Upper lobe of right lung (tissue), 1 donor: Measurements from ENCODE around the gene TMEM52B. TPM values are rescaled to one million over a fixed set of nuclear protein-coding genes. Genes with fewer than 3 reads are reported as not detected.
"Not testable (repeated sequence)": the region's sequence is repeated elsewhere in the genome, so short reads cannot be mapped to it uniquely, and the experiment has no call there.

ENCODE experiments used
- ATAC-seq: fragments of 200-7000 bp; cut with Tn5 transposase; one replicate; pipeline ENCODE4 v1.9.1; 2020; ENCODE audit warnings: mild to moderate bottlenecking, moderate library complexity
- DNase-seq: peaks from one replicate; pipeline ENCODE4 v3.0.0-alpha.2; 2020
- H3K27ac ChIP-seq: fragments of 200-600 bp; one replicate; pipeline ENCODE4 v1.8.0; 2022
- H3K27me3 ChIP-seq: fragments of 200-600 bp; one replicate; pipeline ENCODE4 v1.8.0; 2022; ENCODE audit warnings: mild to moderate bottlenecking
- H3K36me3 ChIP-seq: fragments of 200-600 bp; one replicate; pipeline ENCODE4 v1.8.0; 2022
- H3K4me1 ChIP-seq: fragments of 200-600 bp; one replicate; pipeline ENCODE4 v1.8.0; 2022
- H3K4me3 ChIP-seq: fragments of 200-600 bp; one replicate; pipeline ENCODE4 v1.8.0; 2022; ENCODE audit warnings: mild to moderate bottlenecking
- H3K9me3 ChIP-seq: fragments of 200-600 bp; one replicate; pipeline ENCODE4 v1.8.0; 2022
- CTCF ChIP-seq: fragments of 200-600 bp; IDR thresholded peaks from one replicate; pipeline ENCODE4 v1.8.0; 2022; ENCODE audit warnings: antibody characterized with exemption
- intact Hi-C: fragments of 100-400 bp; cut with DNase I; formaldehyde crosslinking; loops from one replicate; pipeline ENCODE4 v1.11.0; 2022
- total RNA-seq: library from RNA; stranded (reverse); fragmentation: NEBNext Ultra II Directional; extraction: Animal tissue kit (Norgen Biotek cat#: 25700); gene quantifications from one replicate; pipeline ENCODE4 v1.2.1, GENCODE V29; 2021
- donor health status: DM: no; HTN: yes; CAD: no; lungs with severe emphysema.

The TMEM52B gene
- total RNA-seq, 1 donor from 2014 or later, result 2.3 TPM

DNA sequence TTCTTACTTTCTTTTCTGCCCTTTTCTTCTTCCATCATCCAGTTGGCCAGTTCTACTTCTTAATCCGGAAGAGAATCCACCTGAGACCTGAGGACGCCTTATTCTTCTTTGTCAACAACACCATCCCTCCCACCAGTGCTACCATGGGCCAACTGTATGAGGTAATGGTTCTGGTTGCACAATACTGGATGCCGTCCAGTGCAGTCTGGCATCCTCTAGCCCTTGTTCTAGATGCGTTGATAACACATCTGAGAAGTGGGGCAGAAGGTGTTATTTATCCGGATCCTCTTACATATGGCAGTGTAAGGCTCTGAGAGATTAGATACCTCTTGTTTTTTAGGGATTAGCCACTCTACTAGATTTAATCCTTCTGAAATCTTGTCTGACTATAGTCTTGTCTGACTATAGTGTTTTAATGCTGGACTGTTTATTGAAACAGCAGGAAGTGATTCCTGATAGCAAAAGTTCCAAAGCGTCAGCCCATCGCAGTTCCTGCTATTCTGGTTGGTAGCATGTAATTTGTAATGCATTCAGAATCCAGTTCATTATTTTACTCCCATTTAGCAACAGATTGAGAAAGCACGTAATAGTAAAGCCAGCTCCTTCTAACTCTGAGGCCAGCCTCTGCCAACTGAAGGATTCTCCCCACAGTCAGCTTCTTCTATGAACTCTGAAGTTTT, 41.7 kb downstream of the TMEM52B start:
- ATAC-seq (peak; percentile 92), DNase-seq (no peak)
- H3K4me3 ChIP-seq, result no peak overlapping the region
- intact Hi-C loops, result no loop called here
- H3K9me3 ChIP-seq, result no peaks in the 10 kb centered on the region
- peaks cover 25% of the 10 kb centered on the region for H3K4me1 ChIP-seq
- H3K27ac ChIP-seq, result peak overlapping the region; percentile 63
- H3K27me3 ChIP-seq, result no peaks in the 10 kb centered on the region
- peaks cover 71% of the 10 kb centered on the region for H3K36me3 ChIP-seq
- no peak for TF ChIP-seq CTCF

- Histone ChIP-seq H3K27me3 (no peaks in the 10 kb centered on the region), H3K27ac (no peak overlapping the region), H3K4me3 (no peak overlapping the region), H3K9me3 (no peaks in the 10 kb centered on the region), H3K36me3 (peaks cover 71% of the 10 kb centered on the region), H3K4me1 (peaks cover 21% of the 10 kb centered on the region)
- no peak for DNase-seq
- ATAC-seq, result no peak
- TF ChIP-seq CTCF, result no peak
- intact Hi-C loops, result no loop called here
These were observed 43.0 kb downstream of the TMEM52B start for GRCh38 chr12:10221846-10222245.

GRCh38 chr12:10223208-10223607, 44.4 kb downstream of the TMEM52B start:
- ATAC-seq (no peak), DNase-seq (no peak)
- peaks cover 13% of the 10 kb centered on the region for H3K4me1 ChIP-seq
- no peak overlapping the region for H3K27ac ChIP-seq
- intact Hi-C loops, result no loop called here
- H3K4me3 ChIP-seq, result no peak overlapping the region
- TF ChIP-seq CTCF, result no peak
- no peaks in the 10 kb centered on the region for H3K27me3 ChIP-seq
- H3K36me3 ChIP-seq, result peaks cover 59% of the 10 kb centered on the region
- no peaks in the 10 kb centered on the region for H3K9me3 ChIP-seq

- H3K9me3 ChIP-seq, DNase-seq, ATAC-seq, H3K4me1 ChIP-seq, H3K4me3 ChIP-seq, H3K27me3 ChIP-seq, intact Hi-C loops, H3K27ac ChIP-seq: not testable (repeated sequence)
- peaks cover 39% of the 10 kb centered on the region for H3K36me3 ChIP-seq
These were observed 46.6 kb downstream of the TMEM52B start for GRCh38 chr12:10225426-10225825.

- ATAC-seq (no peak), DNase-seq (no peak)
- H3K27me3 ChIP-seq, result no peaks in the 10 kb centered on the region
- no peak for TF ChIP-seq CTCF
- H3K9me3 ChIP-seq, result no peaks in the 10 kb centered on the region
- intact Hi-C loops, result no loop called here
- H3K36me3 ChIP-seq, result peaks cover 33% of the 10 kb centered on the region
- no peak overlapping the region for H3K27ac ChIP-seq
- no peak overlapping the region for H3K4me3 ChIP-seq
- no peaks in the 10 kb centered on the region for H3K4me1 ChIP-seq
These were observed 47.3 kb downstream of the TMEM52B start for GRCh38 chr12:10226086-10226485.

DNA sequence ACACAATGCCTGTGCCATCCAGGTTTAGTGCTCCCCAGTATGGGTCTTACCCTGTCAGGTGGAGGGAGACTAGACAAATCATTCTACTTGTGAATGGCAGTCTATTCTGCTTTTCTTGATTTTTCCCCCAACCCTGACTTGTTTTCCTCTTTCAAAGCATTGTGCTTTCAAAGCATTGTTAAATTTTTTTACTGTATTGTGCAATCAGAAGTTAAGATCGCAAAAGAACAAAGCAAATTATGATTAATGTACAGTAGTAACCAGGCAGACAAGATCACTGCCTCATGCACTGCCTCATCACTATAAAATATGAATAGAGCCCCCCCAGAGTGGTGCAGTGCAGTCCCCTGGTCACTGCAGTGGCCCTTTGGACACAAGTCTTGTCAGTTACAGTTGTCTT, 47.9 kb downstream of the TMEM52B start:
- Histone ChIP-seq H3K27ac (no peak overlapping the region), H3K36me3 (peaks cover 26% of the 10 kb centered on the region), H3K4me3 (no peak overlapping the region), H3K4me1 (no peaks in the 10 kb centered on the region), H3K9me3 (no peaks in the 10 kb centered on the region), H3K27me3 (no peaks in the 10 kb centered on the region)
- ATAC-seq, result no peak
- intact Hi-C loops, result no loop called here
- TF ChIP-seq CTCF, result no peak
- no peak for DNase-seq
